CD14-positive monocyte (primary cell): Measurements from ENCODE around the gene PI3. TPM values are rescaled to one million over a fixed set of nuclear protein-coding genes. Genes with fewer than 3 reads are reported as not detected.
A peak's percentile ranks its signal among the peaks of the same experiment; 100 is the strongest.

Experiments
- DNase-seq, 3 donors: peaks; one replicate each; pipeline ENCODE4 v3.0.0-alpha.2; 2011 to 2022
- H2AFZ ChIP-seq: 2 replicates; pipeline ENCODE4 v1.6.0; 2012; ENCODE audit warnings: mild to moderate bottlenecking, low read depth, low read length, inconsistent platforms; ENCODE audit not compliant: insufficient read depth, poor library complexity, severe bottlenecking
- H3K27ac ChIP-seq, 2 donors: 1 replicate in 1 of 2; 2 replicates in 1 of 2; pipeline ENCODE4 v1.5.1; 2012 to 2013; ENCODE audit warnings: low read length in 2 of 2, control low read depth in 1 of 2, inconsistent platforms in 1 of 2, low read depth in 1 of 2, mild to moderate bottlenecking in 1 of 2
- H3K27me3 ChIP-seq, 2 donors: one replicate each; pipeline versions ENCODE4 v1.6.0 to v1.6.1; 2011 to 2013; ENCODE audit warnings: low read length in 2 of 2; ENCODE audit not compliant: control insufficient read depth in 2 of 2, insufficient read depth in 2 of 2
- H3K36me3 ChIP-seq, 2 donors: replicated peaks in 1 of 2; 1 replicate in 1 of 2; 2 replicates in 1 of 2; pipeline versions ENCODE4 v1.5.1 to v1.6.1; 2012 to 2013; ENCODE audit warnings: low read length in 2 of 2, control low read depth in 1 of 2, inconsistent platforms in 1 of 2, mild to moderate bottlenecking in 1 of 2; ENCODE audit not compliant: insufficient read depth in 2 of 2, control insufficient read depth in 1 of 2
- H3K4me1 ChIP-seq, 2 donors: 1 replicate in 1 of 2; 2 replicates in 1 of 2; pipeline versions ENCODE4 v1.5.1 to v1.6.1; 2012 to 2013; ENCODE audit warnings: low read length in 2 of 2, control low read depth in 1 of 2, inconsistent platforms in 1 of 2, mild to moderate bottlenecking in 1 of 2, moderate library complexity in 1 of 2; ENCODE audit not compliant: insufficient read depth in 2 of 2, control insufficient read depth in 1 of 2
- H3K4me2 ChIP-seq: replicated peaks from 2 replicates; pipeline ENCODE3; 2012; ENCODE audit warnings: low read length, moderate library complexity, mild to moderate bottlenecking; ENCODE audit not compliant: poor library complexity, severe bottlenecking; ENCODE audit errors: extremely low read depth
- H3K4me3 ChIP-seq, 3 experiments: fragments of 200-600 bp in 1 of 3; sonication (generic) in 1 of 3; replicated peaks in 1 of 3; 1 replicate in 2 of 3; 2 replicates in 1 of 3; pipeline ENCODE4 v1.5.1; 2011 to 2013; ENCODE audit warnings: low read length in 3 of 3, mild to moderate bottlenecking in 3 of 3, control low read depth in 2 of 3, low read depth in 2 of 3, inconsistent platforms in 1 of 3, moderate library complexity in 1 of 3
- H3K79me2 ChIP-seq: 2 replicates; pipeline ENCODE4 v1.6.0; 2012; ENCODE audit warnings: mild to moderate bottlenecking, control low read depth, inconsistent platforms, low read length, moderate library complexity; ENCODE audit not compliant: insufficient read depth
- H3K9ac ChIP-seq: 2 replicates; pipeline ENCODE4 v1.6.0; 2017; ENCODE audit warnings: low read length, mild to moderate bottlenecking; ENCODE audit not compliant: insufficient read depth, poor library complexity, severe bottlenecking
- H3K9me3 ChIP-seq, 2 donors: replicated peaks in 1 of 2; 1 replicate in 1 of 2; 2 replicates in 1 of 2; pipeline versions ENCODE4 v1.5.1 to v1.6.1; 2012 to 2013; ENCODE audit warnings: low read length in 2 of 2, control low read depth in 1 of 2; ENCODE audit not compliant: control insufficient read depth in 1 of 2, insufficient read depth in 1 of 2
- H4K20me1 ChIP-seq: 2 replicates; pipeline ENCODE4 v1.6.0; 2012; ENCODE audit warnings: mild to moderate bottlenecking, low read length, control low read depth, moderate library complexity; ENCODE audit not compliant: insufficient read depth
- H3K27ac Mint-ChIP-seq, 7 donors: one replicate each; pipeline ENCODE4 v1.8.0; 2020; ENCODE audit warnings: mild to moderate bottlenecking in 7 of 7, mixed read lengths in 7 of 7, moderate library complexity in 6 of 7, inconsistent platforms in 2 of 7
- H3K27me3 Mint-ChIP-seq, 3 donors: one replicate each; pipeline ENCODE4 v1.8.0; 2021 to 2022; ENCODE audit warnings: low read depth in 3 of 3, mild to moderate bottlenecking in 3 of 3, mixed read lengths in 3 of 3, moderate library complexity in 3 of 3, inconsistent platforms in 1 of 3
- H3K36me3 Mint-ChIP-seq, 2 donors: one replicate each; pipeline ENCODE4 v1.8.0; 2020; ENCODE audit warnings: mixed read lengths in 2 of 2, inconsistent platforms in 1 of 2, mild to moderate bottlenecking in 1 of 2
- H3K4me1 Mint-ChIP-seq: one replicate; pipeline ENCODE4 v1.8.0; 2020; ENCODE audit warnings: mild to moderate bottlenecking, mixed read lengths
- H3K4me3 Mint-ChIP-seq, 2 donors: one replicate each; pipeline ENCODE4 v1.8.0; 2020; ENCODE audit warnings: mild to moderate bottlenecking in 2 of 2, mixed read lengths in 2 of 2, moderate library complexity in 1 of 2
- H3K9me3 Mint-ChIP-seq, 7 donors: one replicate each; pipeline ENCODE4 v1.8.0; 2020 to 2022; ENCODE audit warnings: mixed read lengths in 7 of 7, mild to moderate bottlenecking in 6 of 7, moderate library complexity in 6 of 7, inconsistent platforms in 2 of 7
- WGBS: methylation state at CpG from one replicate; pipeline ENCODE4 v1.1.5; 2013; ENCODE audit warnings: missing lambda C conversion rate; ENCODE audit not compliant: insufficient coverage; 5-methylcytosine and 5-hydroxymethylcytosine counted together
- intact Hi-C, 2 donors: fragments of 100-400 bp; cut with micrococcal nuclease; formaldehyde crosslinking; loops; one replicate each; pipeline versions ENCODE4 v1.15.0 to v1.15.1; 2023
- polyA plus RNA-seq, 3 donors: library from polyadenylated mRNA; depleted of rRNA in 1 of 3; unstranded in 2 of 3; stranded (reverse) in 1 of 3; fragments of 300-500 nt in 2 of 3; fragments of >200 nt in 1 of 3; fragmentation: Illumina TruSeq in 2 of 3; gene quantifications; 1 replicate in 2 of 3; 2 replicates in 1 of 3; pipeline ENCODE4 v1.2.3, GENCODE V29; 2012 to 2021
- TF ChIP-seq, protein P1 (sequence below): fragments of 200-600 bp; IDR thresholded peaks from one replicate; pipeline ENCODE4 v1.8.0; 2022; ENCODE audit warnings: antibody characterized with exemption, mild to moderate bottlenecking

PI3 gene
- polyA plus RNA-seq, 3 donors, result not detected

GRCh38 chr20:45189067-45189609, 14.4 kb downstream of the PI3 start:
- H3K4me1 Mint-ChIP-seq, result no peaks in the 10 kb centered on the region
- H3K9me3 Mint-ChIP-seq, result no peaks in the 10 kb centered on the region
- H3K4me2 ChIP-seq, result no peak overlapping the region
- no peak overlapping the region for H3K27ac Mint-ChIP-seq
- H3K4me3 Mint-ChIP-seq, result no peak overlapping the region
- no peaks in the 10 kb centered on the region for H3K36me3 ChIP-seq
- H4K20me1 ChIP-seq, result no peaks in the 10 kb centered on the region
- intact Hi-C loops, result no loop called here
- TF ChIP-seq, protein P1, sequence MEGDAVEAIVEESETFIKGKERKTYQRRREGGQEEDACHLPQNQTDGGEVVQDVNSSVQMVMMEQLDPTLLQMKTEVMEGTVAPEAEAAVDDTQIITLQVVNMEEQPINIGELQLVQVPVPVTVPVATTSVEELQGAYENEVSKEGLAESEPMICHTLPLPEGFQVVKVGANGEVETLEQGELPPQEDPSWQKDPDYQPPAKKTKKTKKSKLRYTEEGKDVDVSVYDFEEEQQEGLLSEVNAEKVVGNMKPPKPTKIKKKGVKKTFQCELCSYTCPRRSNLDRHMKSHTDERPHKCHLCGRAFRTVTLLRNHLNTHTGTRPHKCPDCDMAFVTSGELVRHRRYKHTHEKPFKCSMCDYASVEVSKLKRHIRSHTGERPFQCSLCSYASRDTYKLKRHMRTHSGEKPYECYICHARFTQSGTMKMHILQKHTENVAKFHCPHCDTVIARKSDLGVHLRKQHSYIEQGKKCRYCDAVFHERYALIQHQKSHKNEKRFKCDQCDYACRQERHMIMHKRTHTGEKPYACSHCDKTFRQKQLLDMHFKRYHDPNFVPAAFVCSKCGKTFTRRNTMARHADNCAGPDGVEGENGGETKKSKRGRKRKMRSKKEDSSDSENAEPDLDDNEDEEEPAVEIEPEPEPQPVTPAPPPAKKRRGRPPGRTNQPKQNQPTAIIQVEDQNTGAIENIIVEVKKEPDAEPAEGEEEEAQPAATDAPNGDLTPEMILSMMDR, result no peak
- no peak overlapping the region for H3K27ac ChIP-seq
- no peak for DNase-seq
- H3K4me1 ChIP-seq, result no peaks in the 10 kb centered on the region
- 85% methylated on average over 2 of the region's 3 CpGs for WGBS
- no peak overlapping the region for H2AFZ ChIP-seq
- no peak overlapping the region for H3K9ac ChIP-seq
- no peaks in the 10 kb centered on the region for H3K36me3 Mint-ChIP-seq
- H3K27me3 ChIP-seq, result peaks cover 3 to 7% of the 10 kb centered on the region in 2 donors
- H3K4me3 ChIP-seq, result no peak overlapping the region
- H3K79me2 ChIP-seq, result no peaks in the 10 kb centered on the region
- H3K9me3 ChIP-seq, result no peaks in the 10 kb centered on the region
- peaks cover 9 to 25% (median 11%) of the 10 kb centered on the region in 3 donors for H3K27me3 Mint-ChIP-seq

GRCh38 chr20:45189861-45190260, 15.2 kb downstream of the PI3 start:
- 94% methylated on average over 2 of the region's 3 CpGs for WGBS
- H3K27ac ChIP-seq, result no peak overlapping the region
- H3K27ac Mint-ChIP-seq, result peak overlapping the region in 1 of 7 donors; percentile 35
- H3K36me3 Mint-ChIP-seq, result no peaks in the 10 kb centered on the region
- H3K4me3 Mint-ChIP-seq, result no peak overlapping the region
- intact Hi-C loops, result no loop called here
- peaks cover 7 to 19% (median 9%) of the 10 kb centered on the region in 3 donors for H3K27me3 Mint-ChIP-seq
- H3K9ac ChIP-seq, result no peak overlapping the region
- no peak overlapping the region for H3K4me3 ChIP-seq
- H3K9me3 Mint-ChIP-seq, result no peaks in the 10 kb centered on the region
- H2AFZ ChIP-seq, result no peak overlapping the region
- TF ChIP-seq, protein P1, result no peak
- no peaks in the 10 kb centered on the region for H4K20me1 ChIP-seq
- no peaks in the 10 kb centered on the region for H3K36me3 ChIP-seq
- no peak overlapping the region for H3K4me2 ChIP-seq
- no peaks in the 10 kb centered on the region for H3K79me2 ChIP-seq
- H3K27me3 ChIP-seq, result peaks cover 3 to 7% of the 10 kb centered on the region in 2 donors
- H3K4me1 ChIP-seq, result no peaks in the 10 kb centered on the region
- H3K4me1 Mint-ChIP-seq, result no peaks in the 10 kb centered on the region
- DNase-seq, result no peak
- no peaks in the 10 kb centered on the region for H3K9me3 ChIP-seq
